ENCODE measurements around the gene NHP2. TPM values are rescaled to one million over a fixed set of nuclear protein-coding genes. Genes with fewer than 3 reads are reported as not detected.
A peak's percentile ranks its signal among the peaks of the same experiment; 100 is the strongest.

Gene NHP2
- total and polyA plus RNA-seq, 11 donors: 60.9 to 320 (median 79.5) TPM

DNA sequence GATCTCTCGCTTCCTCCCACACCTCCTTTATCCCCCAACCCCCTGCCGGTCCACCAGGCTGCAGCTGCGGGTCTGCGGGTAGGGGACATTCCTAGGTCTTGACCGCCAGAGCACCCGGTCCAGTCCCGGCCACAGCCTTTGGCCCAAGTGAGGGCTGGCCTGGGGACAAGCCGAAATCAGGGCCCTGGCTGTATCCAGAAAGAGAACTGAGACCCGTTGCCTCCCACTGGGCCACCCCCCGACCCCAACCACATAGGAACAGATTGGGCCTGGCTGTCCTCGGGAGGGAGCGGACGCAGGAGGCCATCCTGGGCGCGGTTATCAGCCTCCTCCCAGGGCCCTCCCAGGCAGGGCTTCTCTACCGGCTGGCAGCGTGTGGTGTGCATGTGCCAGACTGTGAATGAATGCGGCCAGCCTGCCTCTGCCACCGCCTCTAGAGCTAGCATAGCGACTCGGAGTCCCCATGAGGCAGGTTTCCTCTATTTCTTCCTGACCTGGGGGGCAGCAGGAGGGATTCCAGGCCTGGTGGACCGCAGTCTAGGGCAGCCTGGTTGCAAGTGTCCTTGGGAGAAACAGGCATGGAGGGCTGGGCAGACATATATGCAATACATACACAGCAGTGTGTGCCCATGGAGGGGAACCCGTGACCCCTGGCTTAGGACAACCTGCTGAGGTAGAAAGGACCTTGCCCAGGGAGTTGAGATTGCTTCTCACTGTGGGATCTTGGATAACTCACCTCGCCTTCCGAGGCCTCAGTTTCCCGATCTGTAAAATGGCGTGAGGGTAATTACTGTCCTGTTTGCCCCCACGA, 39.2 kb downstream of the NHP2 start:
- H3K36me3 ChIP-seq: no peaks in the 10 kb centered on the region
- 12 to 20% (median 16%) methylated on average over 24 to 28 of the region's 28 CpGs for WGBS, 4 donors
- DNase-seq: peak in 1 of 5 donors; percentile 63
- H3K27me3 ChIP-seq: peaks cover 5 to 47% (median 20%) of the 10 kb centered on the region in 9 donors
- H3K4me1 ChIP-seq: peaks cover 0 to 51% (median 22%) of the 10 kb centered on the region in 12 donors
- H3K27ac ChIP-seq: peak overlapping the region; percentile 11 to 90 (median 68)
- intact Hi-C loops (cut with DNase I): no loop called here
- TF ChIP-seq POLR2A (IDR thresholded peaks at IDR 0.05): no peak
- TF ChIP-seq, protein P1, sequence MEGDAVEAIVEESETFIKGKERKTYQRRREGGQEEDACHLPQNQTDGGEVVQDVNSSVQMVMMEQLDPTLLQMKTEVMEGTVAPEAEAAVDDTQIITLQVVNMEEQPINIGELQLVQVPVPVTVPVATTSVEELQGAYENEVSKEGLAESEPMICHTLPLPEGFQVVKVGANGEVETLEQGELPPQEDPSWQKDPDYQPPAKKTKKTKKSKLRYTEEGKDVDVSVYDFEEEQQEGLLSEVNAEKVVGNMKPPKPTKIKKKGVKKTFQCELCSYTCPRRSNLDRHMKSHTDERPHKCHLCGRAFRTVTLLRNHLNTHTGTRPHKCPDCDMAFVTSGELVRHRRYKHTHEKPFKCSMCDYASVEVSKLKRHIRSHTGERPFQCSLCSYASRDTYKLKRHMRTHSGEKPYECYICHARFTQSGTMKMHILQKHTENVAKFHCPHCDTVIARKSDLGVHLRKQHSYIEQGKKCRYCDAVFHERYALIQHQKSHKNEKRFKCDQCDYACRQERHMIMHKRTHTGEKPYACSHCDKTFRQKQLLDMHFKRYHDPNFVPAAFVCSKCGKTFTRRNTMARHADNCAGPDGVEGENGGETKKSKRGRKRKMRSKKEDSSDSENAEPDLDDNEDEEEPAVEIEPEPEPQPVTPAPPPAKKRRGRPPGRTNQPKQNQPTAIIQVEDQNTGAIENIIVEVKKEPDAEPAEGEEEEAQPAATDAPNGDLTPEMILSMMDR (IDR thresholded peaks at IDR 0.05): no peak
- peaks cover 0 to 5% (median 0%) of the 10 kb centered on the region in 12 donors for H3K9me3 ChIP-seq
- peak overlapping the region; percentile 44 to 69 (median 61) for H3K4me3 ChIP-seq
- peak in 3 of 4 donors; percentile 31 to 52 (median 43) for ATAC-seq

GRCh38 chr5:178113841-178114324, 39.8 kb downstream of the NHP2 start:
- 1 to 3% (median 1%) methylated on average over 9 to 41 of the region's 41 CpGs for WGBS, 4 donors
- DNase-seq: peak in 1 of 5 donors; percentile 59
- peaks cover 0 to 51% (median 22%) of the 10 kb centered on the region in 12 donors for H3K4me1 ChIP-seq
- TF ChIP-seq, protein P1 (IDR thresholded peaks at IDR 0.05): no peak
- no peak for TF ChIP-seq POLR2A (IDR thresholded peaks at IDR 0.05)
- peak overlapping the region; percentile 53 to 90 (median 75) for H3K27ac ChIP-seq
- H3K36me3 ChIP-seq: no peaks in the 10 kb centered on the region
- H3K4me3 ChIP-seq: peak overlapping the region; percentile 44 to 69 (median 61)
- peaks cover 0 to 5% (median 0%) of the 10 kb centered on the region in 12 donors for H3K9me3 ChIP-seq
- H3K27me3 ChIP-seq: peaks cover 5 to 47% (median 20%) of the 10 kb centered on the region in 9 donors
- ATAC-seq: peak in 2 of 4 donors; percentile 9 to 51
- intact Hi-C loops (cut with DNase I): loop anchor here in 1 of 10 donors (2.0 kb wide), 1 partner anchor 17 kb away; the partner anchor contains the start of gene RMND5B

DNA sequence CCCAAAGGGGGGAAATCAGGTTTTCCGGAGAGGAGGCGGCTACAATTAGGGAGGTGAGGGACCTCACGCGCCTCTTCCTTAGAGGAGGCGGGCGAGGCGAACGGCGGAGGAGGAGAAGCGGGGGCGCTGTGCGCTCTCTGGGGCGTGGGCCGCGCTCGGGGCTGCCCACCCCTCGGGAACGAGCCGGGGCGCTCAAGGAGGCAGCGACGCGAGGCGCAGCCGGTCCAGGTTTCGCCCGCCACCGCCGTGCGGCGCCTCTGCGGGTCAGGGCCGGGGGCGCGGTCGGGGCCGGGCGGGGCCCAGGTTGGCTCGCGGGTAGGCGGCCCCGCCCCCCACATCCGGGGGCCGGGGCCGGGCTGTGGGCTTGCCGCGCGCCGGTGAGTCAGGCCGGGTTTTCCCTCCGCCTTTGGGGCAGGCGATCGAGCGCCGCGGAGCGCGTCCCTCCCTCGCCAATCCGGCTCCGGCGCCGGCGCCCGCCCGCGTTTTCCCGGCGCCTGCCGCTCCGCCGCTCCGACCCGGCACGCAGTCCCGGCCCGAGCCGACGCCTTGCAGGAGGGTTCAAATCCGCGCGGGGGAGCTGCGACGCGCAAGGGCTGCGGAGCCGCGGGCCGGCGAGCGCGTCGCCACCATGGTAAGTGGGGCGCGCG, 40.4 kb downstream of the NHP2 start, which contains the start of gene N4BP3:
Gene N4BP3 (plus strand): TSS at position 392 of the 647 bp plus-strand sequence. CDS start 6,052 bp downstream, outside the sequence.
- ATAC-seq: peak in 3 of 4 donors; percentile 58 to 77 (median 65)
- peak; percentile 39 to 77 (median 65) for DNase-seq
- Histone ChIP-seq H3K4me3 (peak within 1 kb of the TSS; percentile 44 to 69 (median 61)), H3K27ac (peak within 1 kb of the TSS; percentile 53 to 90 (median 75)), H3K27me3 (peaks cover 5 to 47% (median 20%) of the 10 kb centered on the region in 9 donors), H3K36me3 (no peaks in the 10 kb centered on the region), H3K9me3 (peaks cover 0 to 5% (median 0%) of the 10 kb centered on the region in 12 donors), H3K4me1 (peaks cover 0 to 47% (median 22%) of the 10 kb centered on the region in 12 donors)
- intact Hi-C loops (cut with DNase I): loop anchor here in 1 of 10 donors (2.0 kb wide), 1 partner anchor 18 kb away; the partner anchor contains the start of gene RMND5B
- TF ChIP-seq POLR2A (IDR thresholded peaks at IDR 0.05): peak in 1 of 2 donors; percentile 6
- TF ChIP-seq, protein P1 (IDR thresholded peaks at IDR 0.05): peak in 1 of 12 donors; percentile 12
- 1 to 3% (median 1%) methylated on average over 20 to 96 of the region's 96 CpGs for WGBS, 4 donors

Measured in heart left ventricle (tissue), 16 donors.